Measurements from ENCODE around the gene MEGF11.

MEGF11 gene

DNA sequence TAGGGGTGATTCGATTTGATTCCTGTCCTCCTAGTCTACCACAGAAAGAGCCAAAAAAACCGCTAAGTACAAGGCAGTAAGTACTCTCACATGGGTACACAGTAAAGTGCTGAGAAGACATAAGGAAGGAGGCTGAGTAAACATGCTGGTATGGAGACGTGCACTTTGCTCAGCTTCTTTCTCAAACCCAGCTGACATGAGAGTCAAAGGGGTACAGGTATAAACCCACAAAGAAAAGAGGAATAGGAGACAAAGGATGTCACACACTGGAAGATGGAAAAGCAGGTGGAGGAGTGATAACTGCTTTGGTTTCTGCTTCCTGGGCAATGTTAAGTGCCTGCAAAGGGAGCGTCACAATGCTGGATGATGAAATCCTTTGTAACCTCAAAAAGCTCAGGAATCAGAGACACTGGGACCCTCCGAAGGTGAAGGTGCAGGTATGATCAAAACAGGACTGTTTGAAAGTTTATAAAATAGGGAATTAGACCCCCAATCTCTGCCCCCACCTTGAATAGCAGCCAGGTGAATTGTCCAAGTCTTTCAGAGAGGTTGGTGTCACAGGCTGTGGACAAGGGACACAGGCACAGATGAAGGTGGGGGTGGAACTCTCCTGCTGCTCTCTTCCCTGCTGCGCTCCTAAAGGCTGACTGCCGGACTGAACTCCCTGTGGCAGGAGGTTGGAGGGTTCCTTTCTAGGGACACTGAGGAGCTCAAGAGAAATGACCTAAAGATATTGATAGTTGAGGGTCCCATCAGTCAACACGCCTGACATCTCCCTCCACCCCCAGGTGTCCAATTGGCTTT, 282.4 kb downstream of the MEGF11 start:
- no peak for DNase-seq (ENCODE audit: low read depth in 2 of 2)

DNA sequence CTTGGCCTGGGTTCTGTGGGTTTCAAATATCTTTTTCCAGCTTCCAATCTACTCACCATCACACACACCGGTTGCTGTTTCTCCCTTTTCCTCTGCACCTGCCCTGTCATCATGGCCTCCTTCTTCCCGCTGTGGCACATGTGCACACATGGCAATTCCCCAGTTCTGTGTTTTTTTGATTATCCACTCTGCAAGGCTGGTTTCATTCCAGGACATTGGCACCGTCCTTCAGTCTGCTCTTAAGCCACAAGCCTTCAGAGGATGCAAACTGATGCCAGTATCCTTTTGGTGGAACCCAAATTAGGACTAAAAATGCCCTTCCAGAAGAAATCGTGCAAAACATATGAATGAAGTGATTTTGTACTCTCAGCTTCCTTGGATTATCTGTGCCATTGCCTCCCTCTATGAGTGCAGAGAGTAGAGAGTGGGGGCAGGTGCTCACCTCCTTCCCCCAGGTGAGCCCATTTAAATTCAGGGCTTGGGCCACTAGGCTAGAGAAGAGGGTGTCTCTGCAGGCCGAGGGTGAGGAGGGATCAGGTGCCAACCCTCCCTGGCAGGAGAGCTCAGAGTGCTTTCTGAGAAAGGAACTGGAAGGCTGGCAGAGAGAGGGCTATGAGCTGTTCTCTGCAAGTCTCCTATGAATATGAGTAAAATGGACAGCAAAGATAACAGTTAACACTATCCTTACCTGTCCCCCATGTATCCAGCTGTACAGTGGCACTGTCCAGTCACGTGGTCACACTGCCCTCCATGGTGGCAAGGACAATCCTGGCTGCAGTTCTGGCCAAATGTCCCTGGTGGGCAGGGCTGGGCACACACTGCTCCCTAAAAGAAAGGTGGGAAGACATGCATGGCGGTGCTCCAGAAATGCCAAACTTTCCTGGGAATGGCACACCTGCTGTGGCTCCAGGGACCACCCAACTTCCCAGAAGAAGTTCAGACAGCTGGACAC, 283.4 kb downstream of the MEGF11 start:
- no peak for DNase-seq (ENCODE audit: low read depth in 2 of 2)

DNA sequence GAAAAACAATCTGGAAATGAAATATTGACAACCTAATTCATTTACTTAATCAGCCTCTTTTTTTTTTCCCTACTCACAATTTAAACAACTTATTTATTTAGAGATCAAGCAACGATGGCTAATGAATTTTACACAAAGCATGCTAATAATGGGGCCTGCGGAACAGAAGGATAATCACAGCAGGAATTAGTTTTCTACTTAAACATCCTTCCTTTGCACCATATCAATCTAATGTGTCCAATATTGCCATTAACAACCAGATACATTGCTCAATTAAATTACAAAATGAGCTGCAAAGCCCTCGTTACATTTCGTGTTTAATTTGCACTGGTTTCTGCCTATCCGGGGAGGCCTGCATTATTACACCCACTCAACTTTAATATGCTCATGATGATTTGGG, 285.0 kb downstream of the MEGF11 start:
- no peak for DNase-seq (ENCODE audit: low read depth in 2 of 2)

DNA sequence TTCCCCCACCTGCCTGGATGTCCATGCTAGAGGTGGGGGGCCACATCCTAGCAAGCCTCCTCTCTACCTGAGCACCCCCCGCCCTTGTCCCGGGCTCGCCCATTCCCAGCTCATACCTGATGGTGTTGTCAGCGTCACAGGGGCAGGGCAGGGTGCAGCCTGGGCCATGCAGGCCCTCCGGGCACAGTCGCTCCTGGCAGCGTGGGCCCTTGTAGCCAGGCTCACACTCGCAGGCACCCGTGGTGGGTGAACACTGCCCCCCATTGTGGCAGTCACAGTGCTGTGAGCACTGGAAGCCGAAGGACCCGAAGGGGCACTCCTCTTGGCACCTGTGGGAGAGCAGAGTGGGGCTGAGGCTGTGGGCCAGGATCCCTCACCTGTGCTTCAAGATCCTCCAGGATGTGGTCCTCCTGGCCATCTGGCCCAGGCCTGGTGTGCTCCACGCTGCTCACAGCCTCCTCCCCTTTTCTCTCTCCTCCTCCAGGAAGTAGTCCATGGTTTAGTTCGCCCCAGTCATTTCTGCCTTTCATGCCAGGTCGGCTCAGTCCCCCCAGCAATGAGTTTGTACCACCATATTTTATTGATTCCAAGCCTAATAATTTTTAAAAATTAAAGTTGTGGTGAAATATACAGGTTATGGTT, 288.6 kb downstream of the MEGF11 start:
- no peak for DNase-seq (ENCODE audit: low read depth in 2 of 2)

DNA sequence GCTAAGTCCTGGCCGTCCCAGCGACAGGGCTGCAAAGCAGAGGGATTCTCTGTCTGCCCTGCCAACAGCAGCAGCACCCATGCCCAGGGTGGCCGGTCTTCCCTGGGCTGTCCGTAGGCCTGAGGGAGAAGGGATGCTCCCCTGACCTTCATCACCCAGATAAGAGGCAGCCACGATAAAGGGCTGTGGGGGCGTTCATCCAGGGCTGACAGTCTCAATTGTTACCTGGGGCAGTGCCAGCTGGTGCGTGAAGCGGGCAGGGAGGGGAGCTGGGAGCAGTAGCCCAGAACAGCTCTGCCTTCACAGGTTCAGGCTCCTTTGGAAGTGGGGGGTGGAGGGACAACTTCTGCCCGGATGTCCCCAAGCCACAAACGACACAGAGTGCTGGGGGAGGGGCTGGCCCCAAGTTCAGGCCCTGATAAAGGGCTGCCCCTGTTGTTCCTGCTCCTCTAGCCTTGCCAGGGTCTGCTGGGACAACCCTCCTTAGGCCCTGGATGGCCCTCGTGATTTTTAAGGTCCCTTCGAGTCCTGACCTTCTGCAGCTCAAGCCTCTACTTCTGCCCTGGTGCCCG, 289.6 kb downstream of the MEGF11 start:
- no peak for DNase-seq (ENCODE audit: low read depth in 2 of 2)

DNA sequence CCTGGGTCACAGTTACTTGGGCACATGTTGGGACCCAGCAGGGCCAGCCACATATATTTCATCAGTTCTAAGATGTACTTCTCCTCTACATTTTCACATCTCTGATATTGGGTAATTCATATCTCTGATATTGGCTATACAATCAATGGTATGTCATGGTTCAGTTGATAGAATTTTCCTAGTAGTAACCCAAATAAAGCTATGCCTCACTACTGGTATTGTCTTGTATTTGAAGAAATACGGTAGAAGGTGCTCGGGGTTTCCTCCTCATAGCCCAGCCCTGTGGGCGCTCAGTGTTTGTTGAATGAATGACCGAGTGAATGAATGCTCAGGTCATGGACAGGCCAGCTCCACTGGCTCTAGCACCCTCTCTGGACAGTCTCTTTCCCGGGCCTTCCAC, 290.2 kb downstream of the MEGF11 start:
- DNase-seq (ENCODE audit: low read depth in 2 of 2) = no peak

DNA sequence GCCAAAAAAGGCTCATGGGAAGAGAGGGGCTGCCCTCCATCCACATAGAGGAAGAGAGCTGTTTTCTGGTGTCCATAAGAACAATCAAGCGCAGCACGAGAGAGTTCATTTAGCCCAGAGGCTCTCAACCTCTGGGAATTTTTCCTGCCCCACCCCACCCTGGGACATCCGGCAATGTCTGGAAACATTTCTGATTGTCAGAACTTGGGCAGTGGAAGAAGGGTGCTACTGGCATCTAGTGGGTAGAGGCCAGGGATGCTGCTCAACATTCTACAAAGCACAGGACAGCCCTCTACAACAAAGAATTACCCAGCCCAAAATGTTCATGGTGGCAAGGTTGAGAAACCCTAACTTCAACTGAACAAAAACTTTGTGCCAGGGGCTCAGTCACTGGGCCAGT, 291.4 kb downstream of the MEGF11 start:
- no peak for DNase-seq (ENCODE audit: low read depth in 2 of 2)

DNA sequence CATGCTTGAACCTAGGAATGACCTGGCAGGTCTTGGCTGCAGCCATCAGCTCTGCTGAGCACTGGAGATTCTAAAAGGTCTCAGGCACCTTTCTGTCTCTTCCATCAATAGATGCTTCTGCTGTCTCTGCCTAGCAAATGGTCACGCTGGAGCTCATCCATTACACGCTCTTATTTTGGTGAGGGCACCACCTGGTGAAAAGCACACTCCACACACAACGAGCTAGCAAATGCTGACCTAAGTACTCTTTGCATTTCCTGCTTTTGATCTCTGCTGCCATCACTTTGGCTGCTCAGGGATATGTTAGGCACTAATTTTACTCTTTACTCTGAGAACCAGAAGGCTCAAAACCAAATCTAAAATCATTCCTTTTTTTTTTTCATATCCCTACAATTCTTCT, 293.0 kb downstream of the MEGF11 start:
- no peak for DNase-seq (ENCODE audit: low read depth in 2 of 2)

DNA sequence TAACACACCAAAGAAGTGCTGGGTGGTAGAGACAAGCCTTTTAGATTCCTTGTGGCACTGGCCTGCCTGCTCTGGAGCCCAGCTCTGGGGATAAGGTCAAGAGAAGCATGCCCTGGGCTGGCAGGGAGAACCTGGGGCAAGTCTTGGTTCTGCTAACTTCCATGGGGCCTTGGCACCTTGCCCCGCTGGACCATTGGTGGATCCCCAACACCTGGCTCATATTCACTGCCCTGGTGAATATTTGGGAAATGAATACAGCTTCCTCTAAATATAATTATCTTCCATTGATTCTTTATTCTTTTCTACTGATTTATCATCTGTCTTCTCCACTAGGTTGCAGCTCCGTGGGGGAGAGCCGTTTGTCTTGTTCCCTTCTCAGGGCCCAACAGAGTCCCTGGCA, 294.7 kb downstream of the MEGF11 start:
- no peak for DNase-seq (ENCODE audit: low read depth in 2 of 2)

DNA sequence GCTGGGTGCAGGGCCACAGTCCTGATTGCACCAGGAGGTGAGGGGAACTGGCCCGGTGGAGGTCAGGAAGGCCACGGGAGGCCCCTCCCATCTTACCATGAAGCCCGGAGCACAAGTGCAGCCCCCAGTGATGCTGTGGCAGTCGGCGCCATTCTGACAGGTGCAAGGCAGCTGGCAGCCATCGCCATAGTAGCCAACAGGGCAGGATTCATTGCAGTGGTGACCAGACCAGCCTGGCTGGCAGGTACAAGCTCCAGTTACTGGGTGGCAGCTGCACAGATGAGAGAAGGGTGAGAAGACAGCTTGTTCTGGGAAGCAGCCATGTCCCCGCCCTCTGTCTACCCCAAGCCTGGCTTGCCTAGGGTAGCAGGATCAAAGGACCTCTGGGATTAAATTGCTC, 296.1 kb downstream of the MEGF11 start:
- DNase-seq (ENCODE audit: low read depth in 2 of 2) = no peak

DNA sequence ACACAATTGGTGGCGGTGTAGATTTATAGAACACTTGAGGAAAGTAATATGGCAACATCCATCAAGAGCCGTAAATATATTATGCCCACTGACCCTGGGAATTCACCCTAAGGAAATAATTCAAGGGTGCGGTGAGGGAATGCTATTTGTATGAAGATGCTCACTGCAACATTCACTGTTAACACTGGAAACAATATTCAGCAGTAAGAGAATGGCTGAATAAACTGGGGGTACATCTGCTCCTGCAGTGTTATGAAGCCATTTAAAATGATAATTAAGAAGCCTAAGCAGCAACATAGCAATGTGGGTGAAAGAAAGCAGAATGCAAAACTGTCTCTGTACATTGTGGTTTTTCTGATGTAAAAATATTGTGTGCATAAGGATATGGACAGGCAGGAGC, 296.7 kb downstream of the MEGF11 start:
- no peak for DNase-seq (ENCODE audit: low read depth in 2 of 2)

DNA sequence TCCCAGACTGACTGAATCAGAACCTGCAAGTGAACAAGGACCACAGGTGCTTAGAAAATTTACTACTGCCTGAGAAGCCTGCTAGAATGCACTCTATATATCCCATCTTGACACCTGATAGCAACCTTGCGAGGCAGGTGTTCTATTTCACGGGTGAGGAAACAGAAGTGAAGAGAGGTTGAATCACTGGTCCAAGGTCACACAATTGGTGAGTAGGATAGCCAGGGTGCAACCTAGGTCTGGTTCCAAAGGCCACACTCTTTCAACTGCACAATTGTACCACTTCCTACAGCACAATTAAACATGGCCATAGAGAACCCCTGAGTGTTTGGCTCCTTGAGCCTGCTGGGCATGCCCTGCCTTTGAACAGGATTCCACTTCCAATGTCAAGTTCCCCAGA, 297.2 kb downstream of the MEGF11 start:
- DNase-seq (ENCODE audit: low read depth in 2 of 2) = no peak

DNA sequence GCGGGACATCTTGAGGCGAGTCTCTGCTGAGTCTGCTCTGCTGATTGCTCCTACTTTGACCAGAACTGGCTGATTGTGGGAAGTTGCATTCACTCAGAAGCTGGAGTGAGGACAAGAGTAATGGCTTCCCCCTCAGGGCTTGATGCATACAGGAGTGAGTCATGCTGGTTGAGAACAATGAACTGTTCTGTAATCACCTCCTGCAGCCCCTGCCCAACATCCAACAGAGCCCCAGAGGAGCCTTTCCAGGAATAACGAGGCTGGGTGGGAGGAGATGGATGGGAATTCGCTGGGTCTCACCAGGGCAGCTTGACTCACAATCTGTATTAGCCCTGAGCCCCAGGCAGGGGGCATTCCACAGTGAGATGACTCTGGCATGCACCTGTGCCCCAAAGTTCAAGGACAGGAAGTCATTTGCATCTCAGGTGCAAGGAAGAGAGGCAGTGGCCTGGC, 299.2 kb downstream of the MEGF11 start:
- no peak for DNase-seq (ENCODE audit: low read depth in 2 of 2)

DNA sequence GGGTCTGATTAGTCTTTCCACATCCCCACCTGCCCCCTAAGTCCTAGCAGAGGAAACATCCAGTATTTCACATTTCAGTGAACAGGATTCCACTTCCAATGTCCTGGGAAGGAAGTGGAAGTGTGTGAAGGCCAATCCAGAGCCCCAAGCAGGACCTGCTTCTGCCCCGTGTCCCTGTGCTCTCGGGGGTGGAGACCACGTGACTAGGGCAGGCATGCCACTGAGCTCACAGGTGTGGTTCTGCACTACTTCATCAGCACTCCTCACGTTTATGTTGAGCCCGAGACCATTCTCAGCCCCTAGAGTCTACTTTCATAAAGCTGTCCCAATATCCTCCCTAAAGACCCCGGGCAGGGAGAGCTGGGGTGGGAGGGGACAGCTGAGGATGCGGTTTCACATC, 299.9 kb downstream of the MEGF11 start:
- no peak for DNase-seq (ENCODE audit: low read depth in 2 of 2)

DNA sequence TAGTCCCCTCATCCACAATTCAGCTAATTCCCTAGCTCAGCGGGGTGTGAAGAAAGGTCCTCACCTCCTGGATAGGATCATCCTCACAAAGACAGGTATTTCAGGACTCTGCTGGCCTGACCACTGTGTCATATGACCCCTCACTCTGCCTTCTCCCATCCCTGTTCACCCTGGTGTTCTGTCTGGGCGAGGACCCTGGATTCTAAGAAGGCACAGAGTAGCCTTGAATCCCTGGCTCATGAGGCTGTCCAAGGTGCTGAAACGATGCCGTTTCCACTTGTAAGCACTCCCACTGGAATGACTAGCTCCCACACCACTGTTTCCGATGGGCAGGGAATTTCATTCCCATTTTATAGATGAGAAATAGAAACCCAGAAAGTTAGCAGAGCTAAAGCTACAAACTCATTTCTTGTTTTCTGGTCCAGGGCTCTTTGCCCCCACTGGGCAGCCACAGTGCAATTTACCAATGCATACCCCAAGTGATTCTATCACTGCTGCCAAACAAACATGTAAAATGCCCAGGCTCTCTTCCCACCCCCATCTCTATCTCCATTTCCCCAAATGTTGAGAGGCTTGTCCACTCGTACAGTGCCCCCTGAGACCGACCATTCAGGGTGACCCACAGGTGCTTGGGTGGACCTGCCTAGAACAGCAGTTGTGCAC, 301.0 kb downstream of the MEGF11 start:
- DNase-seq (ENCODE audit: low read depth in 2 of 2) = no peak

DNA sequence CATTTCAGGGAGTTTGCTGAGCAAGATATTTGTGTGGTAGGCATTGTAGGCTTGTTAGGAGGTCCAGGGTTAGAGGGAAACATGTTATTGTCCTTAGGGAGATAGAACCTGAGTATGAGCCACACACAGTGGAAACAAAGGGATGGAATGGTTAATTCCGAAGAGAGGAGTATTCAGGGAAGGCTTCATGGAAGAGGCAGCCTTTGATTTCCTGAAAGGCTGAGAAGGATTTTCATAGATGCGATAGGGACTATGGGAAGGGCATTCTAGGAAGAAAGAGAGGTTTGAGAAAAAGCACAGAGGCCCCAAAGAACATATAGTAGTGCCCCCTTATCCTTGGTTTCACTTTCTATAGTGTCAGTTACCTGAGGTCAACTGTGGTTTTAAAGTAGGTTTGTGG, 302.5 kb downstream of the MEGF11 start:
- DNase-seq (ENCODE audit: low read depth in 2 of 2) = no peak

DNA sequence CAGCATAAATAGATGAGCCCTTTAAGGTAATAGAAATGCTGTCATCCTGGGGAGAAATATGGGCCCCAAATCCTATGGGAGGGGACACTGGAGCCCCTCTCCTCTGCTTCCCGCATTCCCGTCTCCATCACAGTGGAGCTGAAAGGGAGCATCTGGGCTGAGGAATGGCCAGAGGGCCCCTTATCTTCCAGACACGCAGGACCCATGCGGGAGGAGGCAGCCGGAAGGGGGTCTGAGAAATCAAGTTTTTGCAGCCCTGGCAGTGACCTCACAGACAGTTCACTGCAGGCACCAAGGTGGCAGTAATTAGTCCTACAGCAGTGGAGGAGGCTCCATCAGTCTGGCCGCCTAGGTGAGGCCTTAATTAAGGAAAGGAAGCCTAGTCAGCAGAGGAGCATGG, 304.1 kb downstream of the MEGF11 start:
- no peak for DNase-seq (ENCODE audit: low read depth in 2 of 2)

DNA sequence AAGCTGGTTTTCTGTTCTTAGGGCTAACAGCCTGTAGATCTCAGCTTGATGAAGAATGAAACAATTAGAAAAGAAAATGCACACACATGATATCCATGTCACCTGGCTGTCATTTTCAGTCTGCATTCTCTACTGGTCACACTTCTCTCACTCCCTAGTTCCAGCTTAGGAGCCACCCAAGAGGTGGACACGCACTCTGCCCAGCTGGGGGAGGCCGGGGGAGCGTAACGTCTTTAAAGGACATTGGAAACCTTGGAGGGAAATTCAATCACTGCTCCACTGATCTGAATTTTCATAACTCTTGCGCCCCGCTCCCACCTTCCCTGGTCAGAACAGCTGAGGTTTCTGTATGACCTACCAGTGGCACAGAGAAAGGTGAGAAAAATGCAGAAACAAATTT, 304.5 kb downstream of the MEGF11 start:
- DNase-seq (ENCODE audit: low read depth in 2 of 2) = no peak

DNA sequence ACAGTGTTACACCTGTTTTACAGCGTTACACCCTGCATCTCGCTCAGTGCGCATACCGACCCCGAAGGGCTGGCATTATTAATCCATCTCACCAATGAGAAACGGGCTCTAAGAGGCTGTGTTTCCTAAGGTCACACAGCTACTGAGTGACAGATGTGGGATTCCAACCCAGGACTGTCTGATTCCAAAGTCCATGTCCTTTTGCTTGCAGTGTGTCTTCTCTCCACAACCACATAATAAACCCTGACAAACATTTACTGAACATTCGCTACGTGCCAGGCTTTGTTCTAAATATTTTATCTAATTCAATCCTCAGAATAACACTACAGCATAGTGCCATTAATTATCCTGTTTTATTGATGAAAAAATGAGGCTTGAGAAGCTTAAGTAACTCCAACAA, 305.2 kb downstream of the MEGF11 start:
- no peak for DNase-seq (ENCODE audit: low read depth in 2 of 2)

DNA sequence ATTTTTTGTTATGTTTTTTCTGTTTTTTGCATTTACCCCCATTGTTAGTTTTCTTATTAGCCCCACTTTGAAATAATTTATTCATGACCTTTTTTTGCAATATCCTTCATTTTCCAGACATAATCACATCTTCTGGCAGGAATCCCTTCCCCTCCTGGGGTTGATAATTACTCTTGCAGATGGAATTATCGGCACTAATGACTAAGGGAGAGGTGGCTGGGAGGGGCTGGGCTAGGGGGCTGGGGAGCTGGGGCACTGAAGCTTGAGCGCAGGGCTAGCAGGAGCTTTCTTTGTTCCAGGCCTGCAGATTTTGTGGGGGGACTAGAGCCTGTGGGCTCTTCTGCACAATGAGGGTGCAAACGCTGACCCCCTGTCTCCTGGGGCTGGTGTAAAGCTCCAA, 306.5 kb downstream of the MEGF11 start:
- no peak for DNase-seq (ENCODE audit: low read depth in 2 of 2)

DNA sequence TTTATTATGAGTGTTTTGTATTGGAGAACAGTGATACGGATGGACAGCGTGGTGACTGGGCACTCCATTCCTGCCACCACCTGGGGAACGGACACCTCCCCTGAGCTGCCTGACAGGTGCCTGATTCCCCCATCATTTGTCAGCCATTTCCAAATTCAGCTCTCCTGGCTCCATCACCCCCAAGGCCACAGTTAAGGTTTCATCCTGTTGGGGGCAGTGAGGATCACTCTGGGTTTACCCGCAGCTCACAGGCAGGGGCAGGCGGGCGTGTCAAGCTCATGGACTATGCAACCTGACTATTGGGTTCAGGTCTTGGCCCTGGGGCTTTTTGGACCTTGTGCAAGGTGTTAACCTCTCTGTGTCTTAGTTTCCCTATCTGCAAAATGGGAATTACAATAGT, 307.9 kb downstream of the MEGF11 start:
- DNase-seq (ENCODE audit: low read depth in 2 of 2) = no peak

DNA sequence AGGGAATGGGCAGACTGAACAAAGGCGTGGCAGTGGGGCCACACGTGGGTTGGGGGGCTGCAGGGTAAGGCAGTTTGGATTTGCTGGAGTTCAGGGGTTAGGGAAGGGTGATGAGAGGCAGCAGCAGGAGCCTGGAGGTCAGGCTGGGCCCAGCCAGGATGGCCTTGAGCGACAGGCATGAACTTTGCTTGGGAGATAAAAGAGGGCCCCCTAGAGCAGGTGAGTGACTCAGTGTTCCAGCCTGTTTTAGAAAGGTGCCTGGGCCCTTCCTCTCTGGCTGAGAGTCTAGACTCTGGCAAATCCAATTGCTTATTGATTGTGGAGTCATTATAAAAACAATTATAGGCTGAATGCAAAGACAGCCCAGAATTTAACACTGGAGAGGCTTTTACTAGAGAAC, 309.1 kb downstream of the MEGF11 start:
- no peak for DNase-seq (ENCODE audit: low read depth in 2 of 2)
